Brain pericyte (primary cell): ENCODE data around the gene RBM4.

Experiments used
- DNase-seq: peaks from one replicate; pipeline ENCODE4 v3.0.0-alpha.2; 2012; ENCODE audit warnings: low read depth, low spot score

Gene RBM4

GRCh38 chr11:66688561-66689534, 50.3 kb downstream of the RBM4 start:
- no peak for DNase-seq

GRCh38 chr11:66689661-66690590, 51.4 kb downstream of the RBM4 start:
- DNase-seq = no peak

- no peak for DNase-seq
Observed at GRCh38 chr11:66691311-66691980, 52.9 kb downstream of the RBM4 start.

GRCh38 chr11:66692446-66692845, 53.9 kb downstream of the RBM4 start:
- DNase-seq = no peak

GRCh38 chr11:66692871-66693331, 54.4 kb downstream of the RBM4 start:
- no peak for DNase-seq

GRCh38 chr11:66693356-66694055, 55.0 kb downstream of the RBM4 start:
- DNase-seq = no peak

- DNase-seq = no peak
Observed at GRCh38 chr11:66694056-66694410, 55.5 kb downstream of the RBM4 start.

- peak; percentile 85 for DNase-seq
Observed at GRCh38 chr11:66694732-66695207, 56.3 kb downstream of the RBM4 start.
